ENCODE data around the gene CDH23. TPM values are rescaled to one million over a fixed set of nuclear protein-coding genes. Genes with fewer than 3 reads are reported as not detected.

The CDH23 gene
- total RNA-seq, 1 experiment from 2014 or later: not detected

- intact Hi-C loops (cut with micrococcal nuclease): no loop called here
- TF ChIP-seq, protein P1, sequence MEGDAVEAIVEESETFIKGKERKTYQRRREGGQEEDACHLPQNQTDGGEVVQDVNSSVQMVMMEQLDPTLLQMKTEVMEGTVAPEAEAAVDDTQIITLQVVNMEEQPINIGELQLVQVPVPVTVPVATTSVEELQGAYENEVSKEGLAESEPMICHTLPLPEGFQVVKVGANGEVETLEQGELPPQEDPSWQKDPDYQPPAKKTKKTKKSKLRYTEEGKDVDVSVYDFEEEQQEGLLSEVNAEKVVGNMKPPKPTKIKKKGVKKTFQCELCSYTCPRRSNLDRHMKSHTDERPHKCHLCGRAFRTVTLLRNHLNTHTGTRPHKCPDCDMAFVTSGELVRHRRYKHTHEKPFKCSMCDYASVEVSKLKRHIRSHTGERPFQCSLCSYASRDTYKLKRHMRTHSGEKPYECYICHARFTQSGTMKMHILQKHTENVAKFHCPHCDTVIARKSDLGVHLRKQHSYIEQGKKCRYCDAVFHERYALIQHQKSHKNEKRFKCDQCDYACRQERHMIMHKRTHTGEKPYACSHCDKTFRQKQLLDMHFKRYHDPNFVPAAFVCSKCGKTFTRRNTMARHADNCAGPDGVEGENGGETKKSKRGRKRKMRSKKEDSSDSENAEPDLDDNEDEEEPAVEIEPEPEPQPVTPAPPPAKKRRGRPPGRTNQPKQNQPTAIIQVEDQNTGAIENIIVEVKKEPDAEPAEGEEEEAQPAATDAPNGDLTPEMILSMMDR (conservative IDR thresholded peaks at IDR 0.05; ENCODE audit: low read depth, low read length): no peak
- TF ChIP-seq EZH2phosphoT487 (IDR thresholded peaks at IDR 0.05; ENCODE audit: borderline replicate concordance, low read length): no peak
- no peak for TF ChIP-seq EZH2 (IDR thresholded peaks at IDR 0.05; ENCODE audit: low read length, unreplicated experiment)
- DNase-seq (no peak), ATAC-seq (no peak)
- ChIA-PET CTCF (no interaction called here), POLR2A (ENCODE audit: unreplicated experiment) (no interaction called here)
- Histone ChIP-seq H3K4me3 (ENCODE audit: low read length) (no peak overlapping the region), H3K9ac (ENCODE audit: low read length) (no peak overlapping the region), H3K9me3 (ENCODE audit: low read length) (no peaks in the 10 kb centered on the region), H2AFZ (ENCODE audit: low read length) (no peak overlapping the region), H4K20me1 (ENCODE audit: low read length) (no peaks in the 10 kb centered on the region), H3K36me3 (ENCODE audit: low read depth, low read length) (no peaks in the 10 kb centered on the region), H3K79me2 (ENCODE audit: low read length) (no peaks in the 10 kb centered on the region), H3K4me2 (ENCODE audit: low read length) (no peak overlapping the region), H3K27ac (ENCODE audit: low read length) (no peak overlapping the region), H3F3A (ENCODE audit: low read length, unreplicated experiment) (no peaks in the 10 kb centered on the region), H3K4me1 (ENCODE audit: insufficient read depth, low read length) (no peaks in the 10 kb centered on the region), H3K9me2 (replicated peaks; ENCODE audit: low read length) (no peaks in the 10 kb centered on the region), H3K27me3 (ENCODE audit: low read length) (no peaks in the 10 kb centered on the region)
- no TSS peak for BruUV-seq (replicated peaks)
These were observed 135.0 kb downstream of the CDH23 start for GRCh38 chr10:71531485-71532446.

- H3K9me3 ChIP-seq (ENCODE audit: low read length): no peaks in the 10 kb centered on the region
- H3F3A ChIP-seq (ENCODE audit: low read length, unreplicated experiment): no peaks in the 10 kb centered on the region
- no peak overlapping the region for H3K4me2 ChIP-seq (ENCODE audit: low read length)
- no peaks in the 10 kb centered on the region for H4K20me1 ChIP-seq (ENCODE audit: low read length)
- H3K9ac ChIP-seq (ENCODE audit: low read length): no peak overlapping the region
- no TSS peak for BruUV-seq (replicated peaks)
- no peaks in the 10 kb centered on the region for H3K79me2 ChIP-seq (ENCODE audit: low read length)
- CTCF ChIA-PET: no interaction called here
- no peak for TF ChIP-seq EZH2phosphoT487 (IDR thresholded peaks at IDR 0.05; ENCODE audit: borderline replicate concordance, low read length)
- no peak for TF ChIP-seq EZH2 (IDR thresholded peaks at IDR 0.05; ENCODE audit: low read length, unreplicated experiment)
- TF ChIP-seq, protein P1 (conservative IDR thresholded peaks at IDR 0.05; ENCODE audit: low read depth, low read length): no peak
- no peak overlapping the region for H3K4me3 ChIP-seq (ENCODE audit: low read length)
- ATAC-seq (no peak), DNase-seq (no peak)
- no peak overlapping the region for H3K27ac ChIP-seq (ENCODE audit: low read length)
- peaks cover 2% of the 10 kb centered on the region; the same call in 1 of the 2 replicates for H3K27me3 ChIP-seq (ENCODE audit: low read length)
- POLR2A ChIA-PET (ENCODE audit: unreplicated experiment): no interaction called here
- H2AFZ ChIP-seq (ENCODE audit: low read length): no peak overlapping the region
- intact Hi-C loops (cut with micrococcal nuclease): no loop called here
- no peaks in the 10 kb centered on the region for H3K36me3 ChIP-seq (ENCODE audit: low read depth, low read length)
- H3K9me2 ChIP-seq (replicated peaks; ENCODE audit: low read length): no peaks in the 10 kb centered on the region
- no peaks in the 10 kb centered on the region for H3K4me1 ChIP-seq (ENCODE audit: insufficient read depth, low read length)
These were observed 136.2 kb downstream of the CDH23 start for GRCh38 chr10:71532878-71533277.

GRCh38 chr10:71533936-71534335 lies 137.2 kb downstream of the CDH23 start:
- ATAC-seq: no peak
- BruUV-seq (replicated peaks): no TSS peak
- no peaks in the 10 kb centered on the region for H4K20me1 ChIP-seq (ENCODE audit: low read length)
- intact Hi-C loops (cut with micrococcal nuclease): no loop called here
- H3K9ac ChIP-seq (ENCODE audit: low read length): no peak overlapping the region
- CTCF ChIA-PET: no interaction called here
- TF ChIP-seq EZH2 (IDR thresholded peaks at IDR 0.05; ENCODE audit: low read length, unreplicated experiment): no peak
- TF ChIP-seq, protein P1 (conservative IDR thresholded peaks at IDR 0.05; ENCODE audit: low read depth, low read length): no peak
- no peak for TF ChIP-seq EZH2phosphoT487 (IDR thresholded peaks at IDR 0.05; ENCODE audit: borderline replicate concordance, low read length)
- no peak overlapping the region for H2AFZ ChIP-seq (ENCODE audit: low read length)
- no peaks in the 10 kb centered on the region for H3K79me2 ChIP-seq (ENCODE audit: low read length)
- POLR2A ChIA-PET (ENCODE audit: unreplicated experiment): no interaction called here
- no peaks in the 10 kb centered on the region for H3K36me3 ChIP-seq (ENCODE audit: low read depth, low read length)
- no peaks in the 10 kb centered on the region for H3F3A ChIP-seq (ENCODE audit: low read length, unreplicated experiment)
- no peak overlapping the region for H3K4me2 ChIP-seq (ENCODE audit: low read length)
- H3K9me2 ChIP-seq (replicated peaks; ENCODE audit: low read length): no peaks in the 10 kb centered on the region
- H3K4me1 ChIP-seq (ENCODE audit: insufficient read depth, low read length): no peaks in the 10 kb centered on the region
- DNase-seq: no peak
- H3K4me3 ChIP-seq (ENCODE audit: low read length): no peak overlapping the region
- no peak overlapping the region for H3K27ac ChIP-seq (ENCODE audit: low read length)
- H3K27me3 ChIP-seq (ENCODE audit: low read length): peaks cover 11% of the 10 kb centered on the region
- no peaks in the 10 kb centered on the region for H3K9me3 ChIP-seq (ENCODE audit: low read length)
